Fibroblast of mammary gland (primary cell): ENCODE data around the gene EFCAB6.

Source experiments
- DNase-seq: peaks from one replicate; pipeline ENCODE4 v3.0.0-alpha.2; 2010; ENCODE audit warnings: low read depth
- H3K4me3 ChIP-seq: 2 replicates; pipeline ENCODE4 v1.5.1; 2011; ENCODE audit warnings: low read depth, mild to moderate bottlenecking, low read length, moderate library complexity; ENCODE audit not compliant: control insufficient read depth
- TF ChIP-seq, protein P1 (sequence below): conservative IDR thresholded peaks from 2 replicates; pipeline ENCODE4 v1.5.1; 2011; ENCODE audit warnings: low read depth, low read length, inconsistent platforms; ENCODE audit not compliant: control insufficient read depth, insufficient read depth

EFCAB6 gene

DNA sequence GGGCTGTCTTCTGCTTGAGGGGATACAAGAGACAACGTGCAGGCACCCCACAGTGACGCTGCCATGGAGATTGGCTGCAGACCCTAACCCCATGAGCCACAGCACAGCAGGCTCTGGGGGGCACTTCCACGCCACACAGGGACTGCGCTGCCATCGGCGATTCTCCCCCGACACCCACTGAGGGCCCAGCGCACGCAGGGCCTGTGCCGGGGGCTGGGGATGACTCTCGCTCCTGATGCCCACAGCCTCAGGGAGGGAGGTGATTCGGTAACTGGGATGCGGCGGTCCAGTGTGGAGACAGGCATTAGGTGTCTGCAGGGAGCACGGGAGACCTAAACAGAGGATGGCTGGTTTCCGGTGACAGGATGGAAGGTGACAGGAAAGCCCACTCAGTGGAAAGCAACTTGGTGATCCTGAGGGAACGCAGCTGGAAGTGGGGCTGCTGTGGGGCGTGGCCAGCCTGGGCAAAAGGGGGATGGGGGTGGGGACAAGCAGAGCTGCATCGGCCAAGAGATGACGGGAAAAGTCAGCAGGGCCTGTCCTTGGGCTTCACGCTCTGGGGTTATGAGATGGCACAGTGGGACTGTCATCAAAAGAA is 37.7 kb downstream of the EFCAB6 start:
- no peak overlapping the region for H3K4me3 ChIP-seq
- DNase-seq, result no peak
- TF ChIP-seq, protein P1, sequence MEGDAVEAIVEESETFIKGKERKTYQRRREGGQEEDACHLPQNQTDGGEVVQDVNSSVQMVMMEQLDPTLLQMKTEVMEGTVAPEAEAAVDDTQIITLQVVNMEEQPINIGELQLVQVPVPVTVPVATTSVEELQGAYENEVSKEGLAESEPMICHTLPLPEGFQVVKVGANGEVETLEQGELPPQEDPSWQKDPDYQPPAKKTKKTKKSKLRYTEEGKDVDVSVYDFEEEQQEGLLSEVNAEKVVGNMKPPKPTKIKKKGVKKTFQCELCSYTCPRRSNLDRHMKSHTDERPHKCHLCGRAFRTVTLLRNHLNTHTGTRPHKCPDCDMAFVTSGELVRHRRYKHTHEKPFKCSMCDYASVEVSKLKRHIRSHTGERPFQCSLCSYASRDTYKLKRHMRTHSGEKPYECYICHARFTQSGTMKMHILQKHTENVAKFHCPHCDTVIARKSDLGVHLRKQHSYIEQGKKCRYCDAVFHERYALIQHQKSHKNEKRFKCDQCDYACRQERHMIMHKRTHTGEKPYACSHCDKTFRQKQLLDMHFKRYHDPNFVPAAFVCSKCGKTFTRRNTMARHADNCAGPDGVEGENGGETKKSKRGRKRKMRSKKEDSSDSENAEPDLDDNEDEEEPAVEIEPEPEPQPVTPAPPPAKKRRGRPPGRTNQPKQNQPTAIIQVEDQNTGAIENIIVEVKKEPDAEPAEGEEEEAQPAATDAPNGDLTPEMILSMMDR, result no peak

- DNase-seq, result no peak
- TF ChIP-seq, protein P1, result no peak
- H3K4me3 ChIP-seq, result no peak overlapping the region
Observed at GRCh38 chr22:43772831-43773230, 39.3 kb downstream of the EFCAB6 start.

GRCh38 chr22:43755452-43755851 is 56.7 kb downstream of the EFCAB6 start:
- H3K4me3 ChIP-seq, result no peak overlapping the region
- no peak for DNase-seq
- TF ChIP-seq, protein P1, result no peak

DNA sequence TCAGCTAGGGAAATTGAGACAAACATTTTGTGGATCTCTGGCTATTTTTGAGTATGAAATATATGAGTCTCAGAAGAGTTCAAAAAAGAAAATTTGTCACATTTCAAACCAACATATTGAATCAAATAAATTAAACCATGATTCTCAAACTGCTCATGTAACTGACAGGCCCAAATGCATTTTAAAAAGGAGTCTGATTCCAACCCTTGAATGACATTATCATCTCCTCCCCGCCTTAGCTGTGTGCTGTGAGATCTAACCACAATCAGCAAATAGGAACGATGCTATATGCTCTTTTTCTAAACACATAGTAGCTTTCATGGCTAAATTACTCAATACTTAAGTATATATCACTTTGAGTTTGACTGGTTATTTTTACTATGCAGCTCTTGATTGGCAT is 57.1 kb downstream of the EFCAB6 start:
- H3K4me3 ChIP-seq, result no peak overlapping the region
- TF ChIP-seq, protein P1, result no peak
- no peak for DNase-seq

DNA sequence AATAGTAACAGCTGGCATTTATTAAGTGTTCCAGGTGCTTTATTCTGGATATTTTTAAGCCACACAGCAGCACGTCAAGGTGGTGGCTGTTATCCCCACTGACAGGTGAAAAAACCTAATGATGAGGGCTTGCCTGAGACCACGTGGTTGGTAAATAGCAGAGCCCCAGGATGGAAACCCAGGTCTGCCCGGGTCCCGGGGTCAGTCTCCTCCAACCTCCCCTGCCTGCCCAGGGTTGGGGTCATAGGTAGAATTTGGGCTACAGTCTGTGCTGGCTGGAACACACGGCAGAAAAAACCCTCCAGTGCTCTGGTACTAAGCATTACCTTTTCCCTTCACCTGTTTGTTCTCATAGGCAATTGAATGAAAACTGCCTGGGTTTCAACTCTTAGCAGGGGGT is 57.9 kb downstream of the EFCAB6 start:
- TF ChIP-seq, protein P1, result no peak
- no peak overlapping the region for H3K4me3 ChIP-seq
- no peak for DNase-seq

GRCh38 chr22:43753688-43754087 is 58.4 kb downstream of the EFCAB6 start:
- TF ChIP-seq, protein P1, result no peak
- no peak overlapping the region for H3K4me3 ChIP-seq
- DNase-seq, result no peak

DNA sequence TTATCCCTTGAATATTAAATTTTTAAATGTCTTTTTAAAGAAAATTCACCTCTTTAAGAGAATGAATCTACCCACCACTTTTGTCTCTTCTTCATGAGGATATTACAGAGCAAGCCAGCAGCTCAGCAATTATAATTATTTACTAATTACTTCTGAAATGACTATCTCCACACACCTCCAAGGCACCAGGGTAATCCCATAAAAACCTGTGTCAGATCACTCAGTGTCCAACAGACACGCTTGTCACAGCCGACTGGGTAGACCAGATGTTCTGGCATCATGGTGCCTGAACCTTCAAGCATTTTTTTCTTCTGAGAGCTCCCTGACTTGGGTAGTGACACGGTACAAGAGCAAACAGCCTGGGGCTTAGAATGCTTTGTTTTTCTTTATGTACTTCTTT is 61.4 kb downstream of the EFCAB6 start:
- TF ChIP-seq, protein P1, result no peak
- no peak for DNase-seq
- H3K4me3 ChIP-seq, result no peak overlapping the region
